Gastroesophageal sphincter (tissue), 3 donors: ENCODE data around the gene TXNL4B.

ENCODE experiments used
- EP300 ChIP-seq: sonication (generic); formaldehyde crosslinking; IDR thresholded peaks from one replicate; pipeline ENCODE4 v1.6.1; 2017; ENCODE audit warnings: antibody characterized with exemption, mild to moderate bottlenecking
- POLR2A ChIP-seq, 2 donors: fragments of 450-650 bp; IDR thresholded peaks; one replicate each; pipeline ENCODE4 v1.6.1; 2017; ENCODE audit warnings: antibody characterized with exemption in 2 of 2, mild to moderate bottlenecking in 2 of 2, moderate library complexity in 1 of 2
- TF ChIP-seq, protein P1 (sequence below), 4 experiments: fragments of 200-600 bp in 2 of 4; fragments of 450-650 bp in 2 of 4; sonication (generic) in 1 of 4; IDR thresholded peaks; one replicate each; pipeline ENCODE4 v1.5.1; 2017 to 2019; ENCODE audit warnings: antibody characterized with exemption in 4 of 4, mild to moderate bottlenecking in 2 of 4, moderate library complexity in 2 of 4

DNA sequence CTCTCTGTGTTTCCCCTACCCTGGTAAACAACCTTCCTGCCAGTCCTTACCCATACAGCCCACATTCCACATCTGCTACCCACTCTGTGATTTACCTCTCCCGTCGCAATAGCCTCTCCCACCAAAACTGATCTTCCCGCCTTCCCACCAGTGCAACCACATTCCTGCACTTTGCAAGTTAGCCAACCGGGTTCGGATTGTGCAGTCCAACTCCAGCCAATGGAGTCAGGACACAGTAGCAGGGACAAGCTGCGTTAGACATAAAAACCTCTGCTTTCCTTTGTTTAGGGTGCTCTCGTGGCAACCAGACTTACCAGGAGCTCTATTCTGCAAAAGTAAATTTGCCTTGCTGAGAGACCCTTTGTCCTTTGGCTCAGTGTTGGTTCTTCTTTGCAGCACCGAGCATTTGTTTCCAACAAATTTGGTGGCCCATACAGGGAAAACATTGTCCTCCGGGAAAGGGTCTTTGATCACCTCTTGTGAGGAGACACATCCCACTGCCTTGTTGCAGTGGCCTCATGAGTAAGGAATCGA is 29.0 kb downstream of the TXNL4B start:
- TF ChIP-seq, protein P1, sequence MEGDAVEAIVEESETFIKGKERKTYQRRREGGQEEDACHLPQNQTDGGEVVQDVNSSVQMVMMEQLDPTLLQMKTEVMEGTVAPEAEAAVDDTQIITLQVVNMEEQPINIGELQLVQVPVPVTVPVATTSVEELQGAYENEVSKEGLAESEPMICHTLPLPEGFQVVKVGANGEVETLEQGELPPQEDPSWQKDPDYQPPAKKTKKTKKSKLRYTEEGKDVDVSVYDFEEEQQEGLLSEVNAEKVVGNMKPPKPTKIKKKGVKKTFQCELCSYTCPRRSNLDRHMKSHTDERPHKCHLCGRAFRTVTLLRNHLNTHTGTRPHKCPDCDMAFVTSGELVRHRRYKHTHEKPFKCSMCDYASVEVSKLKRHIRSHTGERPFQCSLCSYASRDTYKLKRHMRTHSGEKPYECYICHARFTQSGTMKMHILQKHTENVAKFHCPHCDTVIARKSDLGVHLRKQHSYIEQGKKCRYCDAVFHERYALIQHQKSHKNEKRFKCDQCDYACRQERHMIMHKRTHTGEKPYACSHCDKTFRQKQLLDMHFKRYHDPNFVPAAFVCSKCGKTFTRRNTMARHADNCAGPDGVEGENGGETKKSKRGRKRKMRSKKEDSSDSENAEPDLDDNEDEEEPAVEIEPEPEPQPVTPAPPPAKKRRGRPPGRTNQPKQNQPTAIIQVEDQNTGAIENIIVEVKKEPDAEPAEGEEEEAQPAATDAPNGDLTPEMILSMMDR (IDR thresholded peaks at IDR 0.05): no peak
- no peak for TF ChIP-seq POLR2A (IDR thresholded peaks at IDR 0.05)
- TF ChIP-seq EP300: no peak
